Prostate gland (tissue), 2 donors: ENCODE measurements around the gene CAPN5.

Experiments
- CTCF ChIP-seq, 4 experiments: fragments of 200-600 bp in 2 of 4; fragments of 450-650 bp in 2 of 4; sonication (generic) in 2 of 4; IDR thresholded peaks; 1 replicate in 3 of 4; 2 replicates in 1 of 4; pipeline ENCODE4 v1.5.1; 2016 to 2019; ENCODE audit warnings: antibody characterized with exemption in 4 of 4, mild to moderate bottlenecking in 2 of 4, moderate library complexity in 2 of 4
- POLR2A ChIP-seq: fragments of 450-650 bp; IDR thresholded peaks from one replicate; pipeline ENCODE4 v1.6.1; 2016; ENCODE audit warnings: antibody characterized with exemption, mild to moderate bottlenecking
- POLR2AphosphoS5 ChIP-seq: sonication (generic); formaldehyde crosslinking; IDR thresholded peaks from one replicate; pipeline ENCODE4 v1.6.1; 2017; ENCODE audit warnings: antibody characterized with exemption

- no peak for TF ChIP-seq POLR2A
- no peak for TF ChIP-seq CTCF (IDR thresholded peaks at IDR 0.05)
- TF ChIP-seq POLR2AphosphoS5, result no peak
Observed at GRCh38 chr11:77124488-77124887, 57.7 kb downstream of the CAPN5 start.
